ENCODE results near the gene ATG7.

ATG7 gene

GRCh38 chr3:11250902-11251806, 21.0 kb upstream of the ATG7 start:
- Histone ChIP-seq H3K4me1 (ENCODE audit: control insufficient read depth, insufficient read depth, low read length) (no peaks in the 10 kb centered on the region), H3K9me3 (ENCODE audit: control insufficient read depth, insufficient read depth, low read depth, low read length) (no peaks in the 10 kb centered on the region), H3K4me3 (ENCODE audit: low read depth, low read length) (no peak overlapping the region), H3K27ac (ENCODE audit: extremely low read depth, low read depth, low read length) (no peak overlapping the region), H3K36me3 (ENCODE audit: control insufficient read depth in 2 of 2, insufficient read depth in 1 of 2, low read length in 2 of 2) (no peaks in the 10 kb centered on the region)
- POLR2A ChIA-PET: no interaction called here
- CTCF ChIA-PET: interaction anchor here (0.6 kb wide), 1 partner anchor 413 kb away, joined by 3 read pairs; no protein-coding TSS in a partner anchor
- TF ChIP-seq ZNF621 (tag by site-specific recombination; IDR thresholded peaks at IDR 0.05) (no peak), ZNF658 (tag by site-specific recombination; IDR thresholded peaks at IDR 0.05) (no peak), PRDM2 (tag by site-specific recombination; IDR thresholded peaks at IDR 0.05; ENCODE audit: borderline replicate concordance) (no peak), HOXC10 (CRISPR knock-in tag; IDR thresholded peaks at IDR 0.05) (no peak), ZNF18 (tag by site-specific recombination; IDR thresholded peaks at IDR 0.05) (no peak), ZNF692 (tag by site-specific recombination; IDR thresholded peaks at IDR 0.05) (no peak), ZNF777 (tag by site-specific recombination; IDR thresholded peaks at IDR 0.05; ENCODE audit: borderline replicate concordance) (no peak), ZNF335 (tag by site-specific recombination; conservative IDR thresholded peaks at IDR 0.05) (no peak), SP7 (tag by site-specific recombination; IDR thresholded peaks at IDR 0.05) (no peak), ZNF311 (tag by site-specific recombination; IDR thresholded peaks at IDR 0.05; ENCODE audit: borderline replicate concordance) (no peak), ZNF585B (tag by site-specific recombination; IDR thresholded peaks at IDR 0.05) (no peak), ZNF175 (tag by site-specific recombination; IDR thresholded peaks at IDR 0.05) (no peak)
- TF ChIP-seq, protein P1, sequence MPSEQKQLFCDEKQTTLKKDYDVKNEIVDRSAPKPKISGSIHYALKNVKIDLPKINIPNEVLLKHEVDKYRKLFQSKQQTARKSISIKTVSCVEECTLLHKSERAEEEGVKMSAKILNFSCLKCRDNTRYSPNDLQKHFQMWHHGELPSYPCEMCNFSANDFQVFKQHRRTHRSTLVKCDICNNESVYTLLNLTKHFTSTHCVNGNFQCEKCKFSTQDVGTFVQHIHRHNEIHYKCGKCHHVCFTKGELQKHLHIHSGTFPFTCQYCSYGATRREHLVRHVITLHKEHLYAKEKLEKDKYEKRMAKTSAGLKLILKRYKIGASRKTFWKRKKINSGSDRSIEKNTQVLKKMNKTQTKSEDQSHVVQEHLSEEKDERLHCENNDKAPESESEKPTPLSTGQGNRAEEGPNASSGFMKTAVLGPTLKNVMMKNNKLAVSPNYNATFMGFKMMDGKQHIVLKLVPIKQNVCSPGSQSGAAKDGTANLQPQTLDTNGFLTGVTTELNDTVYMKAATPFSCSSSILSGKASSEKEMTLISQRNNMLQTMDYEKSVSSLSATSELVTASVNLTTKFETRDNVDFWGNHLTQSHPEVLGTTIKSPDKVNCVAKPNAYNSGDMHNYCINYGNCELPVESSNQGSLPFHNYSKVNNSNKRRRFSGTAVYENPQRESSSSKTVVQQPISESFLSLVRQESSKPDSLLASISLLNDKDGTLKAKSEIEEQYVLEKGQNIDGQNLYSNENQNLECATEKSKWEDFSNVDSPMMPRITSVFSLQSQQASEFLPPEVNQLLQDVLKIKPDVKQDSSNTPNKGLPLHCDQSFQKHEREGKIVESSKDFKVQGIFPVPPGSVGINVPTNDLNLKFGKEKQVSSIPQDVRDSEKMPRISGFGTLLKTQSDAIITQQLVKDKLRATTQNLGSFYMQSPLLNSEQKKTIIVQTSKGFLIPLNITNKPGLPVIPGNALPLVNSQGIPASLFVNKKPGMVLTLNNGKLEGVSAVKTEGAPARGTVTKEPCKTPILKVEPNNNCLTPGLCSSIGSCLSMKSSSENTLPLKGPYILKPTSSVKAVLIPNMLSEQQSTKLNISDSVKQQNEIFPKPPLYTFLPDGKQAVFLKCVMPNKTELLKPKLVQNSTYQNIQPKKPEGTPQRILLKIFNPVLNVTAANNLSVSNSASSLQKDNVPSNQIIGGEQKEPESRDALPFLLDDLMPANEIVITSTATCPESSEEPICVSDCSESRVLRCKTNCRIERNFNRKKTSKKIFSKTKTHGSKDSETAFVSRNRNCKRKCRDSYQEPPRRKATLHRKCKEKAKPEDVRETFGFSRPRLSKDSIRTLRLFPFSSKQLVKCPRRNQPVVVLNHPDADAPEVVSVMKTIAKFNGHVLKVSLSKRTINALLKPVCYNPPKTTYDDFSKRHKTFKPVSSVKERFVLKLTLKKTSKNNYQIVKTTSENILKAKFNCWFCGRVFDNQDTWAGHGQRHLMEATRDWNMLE (tag by site-specific recombination; conservative IDR thresholded peaks at IDR 0.05; ENCODE audit: low read depth): no peak
- TF ChIP-seq, protein P2, sequence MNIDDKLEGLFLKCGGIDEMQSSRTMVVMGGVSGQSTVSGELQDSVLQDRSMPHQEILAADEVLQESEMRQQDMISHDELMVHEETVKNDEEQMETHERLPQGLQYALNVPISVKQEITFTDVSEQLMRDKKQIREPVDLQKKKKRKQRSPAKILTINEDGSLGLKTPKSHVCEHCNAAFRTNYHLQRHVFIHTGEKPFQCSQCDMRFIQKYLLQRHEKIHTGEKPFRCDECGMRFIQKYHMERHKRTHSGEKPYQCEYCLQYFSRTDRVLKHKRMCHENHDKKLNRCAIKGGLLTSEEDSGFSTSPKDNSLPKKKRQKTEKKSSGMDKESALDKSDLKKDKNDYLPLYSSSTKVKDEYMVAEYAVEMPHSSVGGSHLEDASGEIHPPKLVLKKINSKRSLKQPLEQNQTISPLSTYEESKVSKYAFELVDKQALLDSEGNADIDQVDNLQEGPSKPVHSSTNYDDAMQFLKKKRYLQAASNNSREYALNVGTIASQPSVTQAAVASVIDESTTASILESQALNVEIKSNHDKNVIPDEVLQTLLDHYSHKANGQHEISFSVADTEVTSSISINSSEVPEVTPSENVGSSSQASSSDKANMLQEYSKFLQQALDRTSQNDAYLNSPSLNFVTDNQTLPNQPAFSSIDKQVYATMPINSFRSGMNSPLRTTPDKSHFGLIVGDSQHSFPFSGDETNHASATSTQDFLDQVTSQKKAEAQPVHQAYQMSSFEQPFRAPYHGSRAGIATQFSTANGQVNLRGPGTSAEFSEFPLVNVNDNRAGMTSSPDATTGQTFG (tag by site-specific recombination; IDR thresholded peaks at IDR 0.05; ENCODE audit: borderline replicate concordance): no peak
- TF ChIP-seq, protein P3, sequence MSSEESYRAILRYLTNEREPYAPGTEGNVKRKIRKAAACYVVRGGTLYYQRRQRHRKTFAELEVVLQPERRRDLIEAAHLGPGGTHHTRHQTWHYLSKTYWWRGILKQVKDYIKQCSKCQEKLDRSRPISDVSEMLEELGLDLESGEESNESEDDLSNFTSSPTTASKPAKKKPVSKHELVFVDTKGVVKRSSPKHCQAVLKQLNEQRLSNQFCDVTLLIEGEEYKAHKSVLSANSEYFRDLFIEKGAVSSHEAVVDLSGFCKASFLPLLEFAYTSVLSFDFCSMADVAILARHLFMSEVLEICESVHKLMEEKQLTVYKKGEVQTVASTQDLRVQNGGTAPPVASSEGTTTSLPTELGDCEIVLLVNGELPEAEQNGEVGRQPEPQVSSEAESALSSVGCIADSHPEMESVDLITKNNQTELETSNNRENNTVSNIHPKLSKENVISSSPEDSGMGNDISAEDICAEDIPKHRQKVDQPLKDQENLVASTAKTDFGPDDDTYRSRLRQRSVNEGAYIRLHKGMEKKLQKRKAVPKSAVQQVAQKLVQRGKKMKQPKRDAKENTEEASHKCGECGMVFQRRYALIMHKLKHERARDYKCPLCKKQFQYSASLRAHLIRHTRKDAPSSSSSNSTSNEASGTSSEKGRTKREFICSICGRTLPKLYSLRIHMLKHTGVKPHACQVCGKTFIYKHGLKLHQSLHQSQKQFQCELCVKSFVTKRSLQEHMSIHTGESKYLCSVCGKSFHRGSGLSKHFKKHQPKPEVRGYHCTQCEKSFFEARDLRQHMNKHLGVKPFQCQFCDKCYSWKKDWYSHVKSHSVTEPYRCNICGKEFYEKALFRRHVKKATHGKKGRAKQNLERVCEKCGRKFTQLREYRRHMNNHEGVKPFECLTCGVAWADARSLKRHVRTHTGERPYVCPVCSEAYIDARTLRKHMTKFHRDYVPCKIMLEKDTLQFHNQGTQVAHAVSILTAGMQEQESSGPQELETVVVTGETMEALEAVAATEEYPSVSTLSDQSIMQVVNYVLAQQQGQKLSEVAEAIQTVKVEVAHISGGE (tag by site-specific recombination; conservative IDR thresholded peaks at IDR 0.05; ENCODE audit: low read depth): no peak
